GM18907 (cell line): ENCODE measurements around the gene MYH15.

ENCODE experiments used
- ATAC-seq: cut with Tn5 transposase; IDR thresholded peaks from one replicate; pipeline ENCODE4 v1.9.1; 2021; ENCODE audit warnings: mild to moderate bottlenecking, moderate library complexity; ENCODE audit not compliant: unreplicated experiment

MYH15 gene

GRCh38 chr3:108510496-108510895, at the start of gene MYH15:
Gene MYH15, minus strand, starts transcription at chr3:108510596. Its CDS starts 66 bp downstream, at chr3:108510530.
- no peak for ATAC-seq

- no peak for ATAC-seq
Observed at GRCh38 chr3:108555966-108556581, 45.7 kb upstream of the MYH15 start.

GRCh38 chr3:108554913-108555571, 44.6 kb upstream of the MYH15 start:
- no peak for ATAC-seq

GRCh38 chr3:108554229-108554628, 43.8 kb upstream of the MYH15 start:
- no peak for ATAC-seq

GRCh38 chr3:108552267-108553159, 42.1 kb upstream of the MYH15 start:
- ATAC-seq = peak; percentile 59

GRCh38 chr3:108548886-108549285, 38.5 kb upstream of the MYH15 start:
- ATAC-seq = no peak

GRCh38 chr3:108548304-108548703, 37.9 kb upstream of the MYH15 start:
- no peak for ATAC-seq

GRCh38 chr3:108546692-108547091, 36.3 kb upstream of the MYH15 start:
- ATAC-seq = peak; percentile 59

GRCh38 chr3:108546247-108546646, 35.9 kb upstream of the MYH15 start:
- no peak for ATAC-seq

- ATAC-seq = no peak
Observed at GRCh38 chr3:108538083-108538482, 27.7 kb upstream of the MYH15 start.

GRCh38 chr3:108528459-108529252, 18.3 kb upstream of the MYH15 start:
- peak; percentile 96 for ATAC-seq

- no peak for ATAC-seq
Observed at GRCh38 chr3:108527817-108528216, 17.4 kb upstream of the MYH15 start.

GRCh38 chr3:108527109-108527508, 16.7 kb upstream of the MYH15 start:
- ATAC-seq = no peak

- ATAC-seq = no peak
Observed at GRCh38 chr3:108525971-108526370, 15.6 kb upstream of the MYH15 start.

GRCh38 chr3:108525256-108525655, 14.9 kb upstream of the MYH15 start:
- no peak for ATAC-seq

GRCh38 chr3:108524537-108524936, 14.1 kb upstream of the MYH15 start:
- ATAC-seq = no peak

GRCh38 chr3:108518895-108519294, 8.5 kb upstream of the MYH15 start:
- no peak for ATAC-seq

GRCh38 chr3:108516881-108517280, 6.5 kb upstream of the MYH15 start:
- no peak for ATAC-seq

- ATAC-seq = no peak
Observed at GRCh38 chr3:108513961-108514360, 3.6 kb upstream of the MYH15 start.

- ATAC-seq = no peak
Observed at GRCh38 chr3:108512671-108513070, 2.3 kb upstream of the MYH15 start.

- no peak for ATAC-seq
Observed at GRCh38 chr3:108511490-108511889, 1.1 kb upstream of the MYH15 start.
